CD4-positive, alpha-beta T cell (primary cell): ENCODE data around the gene MAST2. TPM values are rescaled to one million over a fixed set of nuclear protein-coding genes. Genes with fewer than 3 reads are reported as not detected.

ENCODE experiments used
- ATAC-seq: fragments of 200-7000 bp; cut with Tn5 transposase; one replicate; pipeline ENCODE4 v1.10.0; 2022; ENCODE audit warnings: mild to moderate bottlenecking; ENCODE audit not compliant: poor library complexity
- CTCF ChIA-PET: fragments of 350-600 bp; sonication (Branson Sonifier 250); formaldehyde crosslinking; loops from one replicate; lab custom pipeline; 2021; ENCODE audit warnings: antibody characterized with exemption, inconsistent platforms; lab: Charles Lee
- POLR2A ChIA-PET: fragments of 350-600 bp; sonication (Branson Sonifier 250); formaldehyde crosslinking; loops from one replicate; lab custom pipeline; 2021; ENCODE audit warnings: antibody characterized with exemption, inconsistent platforms; lab: Charles Lee
- DNase-seq, 14 experiments: peaks; one replicate each; pipeline ENCODE4 v3.0.0-alpha.2; 2013 to 2020; ENCODE audit warnings: mixed read lengths in 2 of 14
- H3K27ac ChIP-seq, 2 donors: one replicate each; pipeline versions ENCODE4 v1.5.1 to v1.7.0; 2013; ENCODE audit warnings: low read length in 2 of 2, low read depth in 1 of 2, mild to moderate bottlenecking in 1 of 2
- H3K27me3 ChIP-seq, 2 experiments: 1 replicate in 1 of 2; 2 replicates in 1 of 2; pipeline versions ENCODE4 v1.6.1 to v1.7.0; 2013; ENCODE audit warnings: low read length in 2 of 2, control low read depth in 1 of 2, mild to moderate bottlenecking in 1 of 2, moderate library complexity in 1 of 2; ENCODE audit not compliant: insufficient read depth in 2 of 2, control insufficient read depth in 1 of 2
- H3K36me3 ChIP-seq: one replicate; pipeline ENCODE4 v1.6.1; 2013; ENCODE audit warnings: low read length, control low read depth; ENCODE audit not compliant: insufficient read depth
- H3K4me1 ChIP-seq: one replicate; pipeline ENCODE4 v1.6.1; 2013; ENCODE audit warnings: low read length, control low read depth; ENCODE audit not compliant: insufficient read depth
- H3K4me3 ChIP-seq: one replicate; pipeline ENCODE4 v1.5.1; 2013; ENCODE audit warnings: mild to moderate bottlenecking, low read length, moderate library complexity
- H3K9me3 ChIP-seq, 2 experiments: 1 replicate in 1 of 2; 2 replicates in 1 of 2; pipeline versions ENCODE4 v1.6.1 to v1.7.0; 2013; ENCODE audit warnings: low read length in 2 of 2, mild to moderate bottlenecking in 2 of 2, control low read depth in 1 of 2, moderate library complexity in 1 of 2; ENCODE audit not compliant: control insufficient read depth in 1 of 2, insufficient read depth in 1 of 2
- H3K27ac Mint-ChIP-seq: one replicate; pipeline ENCODE4 v1.8.0; 2020; ENCODE audit warnings: mixed read lengths
- H3K27me3 Mint-ChIP-seq: one replicate; pipeline ENCODE4 v1.8.0; 2021; ENCODE audit warnings: mixed read lengths
- H3K36me3 Mint-ChIP-seq: one replicate; pipeline ENCODE4 v1.8.0; 2021; ENCODE audit warnings: low read depth, mixed read lengths
- H3K4me1 Mint-ChIP-seq: one replicate; pipeline ENCODE4 v1.8.0; 2021; ENCODE audit warnings: low read depth, mixed read lengths
- H3K4me3 Mint-ChIP-seq: one replicate; pipeline ENCODE4 v1.8.0; 2020; ENCODE audit warnings: mild to moderate bottlenecking, mixed read lengths
- H3K9me3 Mint-ChIP-seq: one replicate; pipeline ENCODE4 v1.8.0; 2020; ENCODE audit warnings: mixed read lengths
- intact Hi-C, 2 experiments: fragments of 100-400 bp; cut with DNase I in 1 of 2; cut with micrococcal nuclease in 1 of 2; formaldehyde crosslinking; loops; one replicate each; pipeline versions ENCODE4 v1.15.1 to v1.9.0; 2023 to 2025; cut with DNase I, micrococcal nuclease
- total RNA-seq, 174 experiments: library from RNA in 2 of 174; stranded (reverse) in 2 of 174; gene quantifications; one replicate each; pipeline ENCODE4 v1.2.3 and lab custom pipeline; 2021 to 2026
- TF ChIP-seq, protein P1 (sequence below): fragments of 200-600 bp; IDR thresholded peaks from one replicate; pipeline ENCODE4 v1.8.0; 2022; ENCODE audit warnings: antibody characterized with exemption, mild to moderate bottlenecking

MAST2 gene
- total RNA-seq, 2 experiments from 2014 or later: 5.7 to 6.5 TPM

DNA sequence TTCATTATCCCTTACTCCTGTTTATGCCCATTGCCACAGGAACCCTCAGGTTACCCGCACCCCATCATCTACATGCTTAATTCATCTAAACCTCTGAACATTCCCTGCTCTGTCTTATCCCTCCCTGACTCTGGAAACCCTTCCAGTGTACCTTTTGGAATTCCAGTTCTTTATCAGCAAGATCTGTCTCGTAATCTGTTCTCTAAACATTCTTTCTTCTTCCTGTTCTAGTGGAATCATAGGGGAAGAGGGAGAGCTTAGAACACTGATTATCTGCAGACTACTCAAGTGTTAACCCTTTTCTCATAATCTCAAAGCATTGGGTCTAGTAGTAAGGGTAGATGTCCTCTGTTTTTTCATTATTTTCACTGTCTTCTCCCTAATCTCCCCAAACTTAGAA is 169.2 kb downstream of the MAST2 start:
- no peaks in the 10 kb centered on the region for H3K9me3 ChIP-seq
- Mint-ChIP-seq H3K4me1 (no peaks in the 10 kb centered on the region), H3K9me3 (no peaks in the 10 kb centered on the region), H3K27ac (no peak overlapping the region), H3K4me3 (no peak overlapping the region), H3K27me3 (no peaks in the 10 kb centered on the region), H3K36me3 (no peaks in the 10 kb centered on the region)
- no peak for ATAC-seq
- CTCF ChIA-PET: interaction anchor here (0.6 kb wide), 1 partner anchor 1542 kb away, joined by 4 read pairs; no protein-coding TSS in a partner anchor
- TF ChIP-seq, protein P1, sequence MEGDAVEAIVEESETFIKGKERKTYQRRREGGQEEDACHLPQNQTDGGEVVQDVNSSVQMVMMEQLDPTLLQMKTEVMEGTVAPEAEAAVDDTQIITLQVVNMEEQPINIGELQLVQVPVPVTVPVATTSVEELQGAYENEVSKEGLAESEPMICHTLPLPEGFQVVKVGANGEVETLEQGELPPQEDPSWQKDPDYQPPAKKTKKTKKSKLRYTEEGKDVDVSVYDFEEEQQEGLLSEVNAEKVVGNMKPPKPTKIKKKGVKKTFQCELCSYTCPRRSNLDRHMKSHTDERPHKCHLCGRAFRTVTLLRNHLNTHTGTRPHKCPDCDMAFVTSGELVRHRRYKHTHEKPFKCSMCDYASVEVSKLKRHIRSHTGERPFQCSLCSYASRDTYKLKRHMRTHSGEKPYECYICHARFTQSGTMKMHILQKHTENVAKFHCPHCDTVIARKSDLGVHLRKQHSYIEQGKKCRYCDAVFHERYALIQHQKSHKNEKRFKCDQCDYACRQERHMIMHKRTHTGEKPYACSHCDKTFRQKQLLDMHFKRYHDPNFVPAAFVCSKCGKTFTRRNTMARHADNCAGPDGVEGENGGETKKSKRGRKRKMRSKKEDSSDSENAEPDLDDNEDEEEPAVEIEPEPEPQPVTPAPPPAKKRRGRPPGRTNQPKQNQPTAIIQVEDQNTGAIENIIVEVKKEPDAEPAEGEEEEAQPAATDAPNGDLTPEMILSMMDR: no peak
- H3K4me1 ChIP-seq: no peaks in the 10 kb centered on the region
- H3K4me3 ChIP-seq: no peak overlapping the region
- intact Hi-C loops: no loop called here
- no peak for DNase-seq
- no peaks in the 10 kb centered on the region for H3K27me3 ChIP-seq
- H3K36me3 ChIP-seq: no peaks in the 10 kb centered on the region
- H3K27ac ChIP-seq: no peak overlapping the region
- POLR2A ChIA-PET: no interaction called here

DNA sequence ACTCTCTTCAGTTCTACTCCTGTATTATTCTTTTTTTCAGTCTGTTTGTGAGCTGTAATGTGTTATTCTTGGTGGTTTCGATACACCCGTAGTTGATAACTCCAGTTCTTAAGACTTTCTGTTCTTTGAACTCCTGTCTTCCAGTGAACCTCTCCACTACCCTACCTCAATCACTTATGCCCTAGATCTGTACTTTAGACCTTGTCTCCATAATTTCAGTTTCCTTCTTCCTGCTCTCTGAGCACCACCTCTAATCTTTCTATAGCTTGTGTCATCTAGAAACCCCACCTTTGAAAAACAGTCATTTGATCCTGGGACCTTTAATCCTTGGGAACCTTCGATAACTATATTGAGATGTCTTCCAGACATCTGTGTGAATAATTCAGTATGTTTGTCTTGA is 169.7 kb downstream of the MAST2 start:
- no peak for ATAC-seq
- Histone ChIP-seq H3K4me3 (no peak overlapping the region), H3K9me3 (no peaks in the 10 kb centered on the region), H3K27ac (no peak overlapping the region), H3K27me3 (no peaks in the 10 kb centered on the region), H3K4me1 (no peaks in the 10 kb centered on the region), H3K36me3 (no peaks in the 10 kb centered on the region)
- intact Hi-C loops: no loop called here
- Mint-ChIP-seq H3K4me3 (no peak overlapping the region), H3K27me3 (no peaks in the 10 kb centered on the region), H3K4me1 (no peaks in the 10 kb centered on the region), H3K9me3 (no peaks in the 10 kb centered on the region), H3K27ac (no peak overlapping the region), H3K36me3 (no peaks in the 10 kb centered on the region)
- TF ChIP-seq, protein P1: no peak
- CTCF ChIA-PET: no interaction called here
- POLR2A ChIA-PET: no interaction called here
- no peak for DNase-seq

DNA sequence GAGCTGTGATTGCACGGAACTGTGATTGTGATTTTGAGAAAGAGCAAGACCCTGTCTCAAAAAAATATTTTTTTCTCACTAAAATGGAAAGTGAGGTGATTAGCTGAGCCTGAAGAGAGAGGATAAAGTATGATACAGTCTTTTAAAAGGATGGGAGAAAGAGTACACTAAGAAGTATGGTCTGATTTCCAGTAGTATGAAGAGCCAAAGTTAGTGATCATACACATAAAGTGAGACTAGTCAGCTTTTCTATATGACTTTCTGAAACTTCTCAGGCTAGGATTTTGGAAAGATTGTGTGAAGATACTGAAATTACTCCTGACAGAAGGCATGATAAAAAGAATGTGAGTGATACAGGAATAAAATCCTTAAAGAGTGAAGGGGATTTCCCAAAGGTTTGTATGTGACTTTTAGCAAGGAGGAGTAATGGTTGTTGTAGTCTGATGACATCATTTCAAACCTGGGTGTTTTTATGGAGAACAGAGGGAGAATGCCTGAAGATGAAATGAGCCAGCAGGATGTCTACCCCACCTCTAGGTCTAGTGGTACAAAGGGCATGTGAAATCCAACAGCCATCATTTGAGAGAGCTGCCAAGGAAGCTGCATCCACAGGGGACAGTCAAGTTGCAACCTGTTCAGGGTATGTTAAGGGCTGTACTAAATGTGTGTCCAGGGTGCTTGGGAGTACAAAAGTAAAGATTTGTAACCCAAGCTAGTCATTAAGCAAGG is 171.3 kb downstream of the MAST2 start:
- POLR2A ChIA-PET: no interaction called here

More for the DNA sequence above, 171.3 kb downstream of the MAST2 start:
- Mint-ChIP-seq H3K4me3 (no peak overlapping the region), H3K9me3 (no peaks in the 10 kb centered on the region), H3K4me1 (no peaks in the 10 kb centered on the region), H3K27me3 (no peaks in the 10 kb centered on the region), H3K36me3 (no peaks in the 10 kb centered on the region), H3K27ac (no peak overlapping the region)
- intact Hi-C loops: no loop called here
- CTCF ChIA-PET: no interaction called here
- ATAC-seq (no peak), DNase-seq (no peak)
- H3K27ac ChIP-seq: no peak overlapping the region
- no peaks in the 10 kb centered on the region for H3K36me3 ChIP-seq
- H3K27me3 ChIP-seq: no peaks in the 10 kb centered on the region
- no peaks in the 10 kb centered on the region for H3K9me3 ChIP-seq
- TF ChIP-seq, protein P1: no peak
- no peaks in the 10 kb centered on the region for H3K4me1 ChIP-seq
- no peak overlapping the region for H3K4me3 ChIP-seq
